ENCODE measurements around the gene DHRS4.

The DHRS4 gene

GRCh38 chr14:23941669-23942068, 11.9 kb upstream of the DHRS4 start:
- TF ChIP-seq CREB1 (IDR thresholded peaks at IDR 0.05; ENCODE audit: low read depth): no peak
- no peak for TF ChIP-seq FOXM1 (IDR thresholded peaks at IDR 0.05; ENCODE audit: borderline replicate concordance, low read depth)
- no peak for TF ChIP-seq NFIC (IDR thresholded peaks at IDR 0.05)
- no peak for TF ChIP-seq CEBPB (IDR thresholded peaks at IDR 0.05)
- no peak for TF ChIP-seq MAX (IDR thresholded peaks at IDR 0.05)
- no peak for TF ChIP-seq YY1 (IDR thresholded peaks at IDR 0.05; ENCODE audit: low read depth)
- no peak for TF ChIP-seq RAD21 (IDR thresholded peaks at IDR 0.05; ENCODE audit: low read depth)
- TF ChIP-seq EP300 (IDR thresholded peaks at IDR 0.05; ENCODE audit: borderline replicate concordance): no peak
- TF ChIP-seq EGR1 (IDR thresholded peaks at IDR 0.05): no peak
- TF ChIP-seq USF1 (IDR thresholded peaks at IDR 0.05): no peak
- no peak for TF ChIP-seq ZBTB7A (IDR thresholded peaks at IDR 0.05; ENCODE audit: low read depth)
- TF ChIP-seq TCF12 (IDR thresholded peaks at IDR 0.05; ENCODE audit: low read depth): no peak
- TF ChIP-seq TAF1 (IDR thresholded peaks at IDR 0.05; ENCODE audit: low read depth): no peak
- no peak for TF ChIP-seq TEAD4 (IDR thresholded peaks at IDR 0.05)
- no peak for TF ChIP-seq REST (IDR thresholded peaks at IDR 0.05; ENCODE audit: low read depth)

GRCh38 chr14:23942587-23942986, 11.0 kb upstream of the DHRS4 start:
- TF ChIP-seq ZBTB7A (IDR thresholded peaks at IDR 0.05; ENCODE audit: low read depth) (no peak), MAX (IDR thresholded peaks at IDR 0.05) (no peak), EP300 (IDR thresholded peaks at IDR 0.05; ENCODE audit: borderline replicate concordance) (no peak), REST (IDR thresholded peaks at IDR 0.05; ENCODE audit: low read depth) (no peak), TEAD4 (IDR thresholded peaks at IDR 0.05) (no peak), USF1 (IDR thresholded peaks at IDR 0.05) (no peak), YY1 (IDR thresholded peaks at IDR 0.05; ENCODE audit: low read depth) (no peak), RAD21 (IDR thresholded peaks at IDR 0.05; ENCODE audit: low read depth) (no peak), EGR1 (IDR thresholded peaks at IDR 0.05) (no peak), NFIC (IDR thresholded peaks at IDR 0.05) (no peak), CREB1 (IDR thresholded peaks at IDR 0.05; ENCODE audit: low read depth) (no peak), TAF1 (IDR thresholded peaks at IDR 0.05; ENCODE audit: low read depth) (no peak), FOXM1 (IDR thresholded peaks at IDR 0.05; ENCODE audit: borderline replicate concordance, low read depth) (no peak), TCF12 (IDR thresholded peaks at IDR 0.05; ENCODE audit: low read depth) (no peak), CEBPB (IDR thresholded peaks at IDR 0.05) (no peak)

GRCh38 chr14:23950411-23951135, 3.0 kb upstream of the DHRS4 start:
- TF ChIP-seq CREB1 (IDR thresholded peaks at IDR 0.05; ENCODE audit: low read depth) (no peak), TAF1 (IDR thresholded peaks at IDR 0.05; ENCODE audit: low read depth) (no peak), ZBTB7A (IDR thresholded peaks at IDR 0.05; ENCODE audit: low read depth) (no peak)

GRCh38 chr14:23951590-23952201, 1.9 kb upstream of the DHRS4 start:
- no peak for TF ChIP-seq EP300 (IDR thresholded peaks at IDR 0.05; ENCODE audit: borderline replicate concordance)
- no peak for TF ChIP-seq CREB1 (IDR thresholded peaks at IDR 0.05; ENCODE audit: low read depth)
- TF ChIP-seq YY1 (IDR thresholded peaks at IDR 0.05; ENCODE audit: low read depth): no peak
- TF ChIP-seq USF1 (IDR thresholded peaks at IDR 0.05): no peak
- no peak for TF ChIP-seq MAX (IDR thresholded peaks at IDR 0.05)
- TF ChIP-seq NFIC (IDR thresholded peaks at IDR 0.05): no peak
- no peak for TF ChIP-seq TEAD4 (IDR thresholded peaks at IDR 0.05)
- no peak for TF ChIP-seq REST (IDR thresholded peaks at IDR 0.05; ENCODE audit: low read depth)
- no peak for TF ChIP-seq TCF12 (IDR thresholded peaks at IDR 0.05; ENCODE audit: low read depth)

Data from Ishikawa (cell line).